ENCODE data around the gene CHD6.

- TF ChIP-seq, protein P1, sequence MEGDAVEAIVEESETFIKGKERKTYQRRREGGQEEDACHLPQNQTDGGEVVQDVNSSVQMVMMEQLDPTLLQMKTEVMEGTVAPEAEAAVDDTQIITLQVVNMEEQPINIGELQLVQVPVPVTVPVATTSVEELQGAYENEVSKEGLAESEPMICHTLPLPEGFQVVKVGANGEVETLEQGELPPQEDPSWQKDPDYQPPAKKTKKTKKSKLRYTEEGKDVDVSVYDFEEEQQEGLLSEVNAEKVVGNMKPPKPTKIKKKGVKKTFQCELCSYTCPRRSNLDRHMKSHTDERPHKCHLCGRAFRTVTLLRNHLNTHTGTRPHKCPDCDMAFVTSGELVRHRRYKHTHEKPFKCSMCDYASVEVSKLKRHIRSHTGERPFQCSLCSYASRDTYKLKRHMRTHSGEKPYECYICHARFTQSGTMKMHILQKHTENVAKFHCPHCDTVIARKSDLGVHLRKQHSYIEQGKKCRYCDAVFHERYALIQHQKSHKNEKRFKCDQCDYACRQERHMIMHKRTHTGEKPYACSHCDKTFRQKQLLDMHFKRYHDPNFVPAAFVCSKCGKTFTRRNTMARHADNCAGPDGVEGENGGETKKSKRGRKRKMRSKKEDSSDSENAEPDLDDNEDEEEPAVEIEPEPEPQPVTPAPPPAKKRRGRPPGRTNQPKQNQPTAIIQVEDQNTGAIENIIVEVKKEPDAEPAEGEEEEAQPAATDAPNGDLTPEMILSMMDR (IDR thresholded peaks at IDR 0.05), result no peak
- TF ChIP-seq POLR2A (IDR thresholded peaks at IDR 0.05) (no peak), EP300 (IDR thresholded peaks at IDR 0.05) (no peak)
These were observed 266.1 kb downstream of the CHD6 start for GRCh38 chr20:41352106-41352505.

All from upper lobe of left lung (tissue), 4 donors.